H1 (cell line): ENCODE results near the gene CAPN10. TPM values are rescaled to one million over a fixed set of nuclear protein-coding genes. Genes with fewer than 3 reads are reported as not detected.

ENCODE experiments used
- CTCF ChIA-PET: fragments of 300-600 bp; sonication (Branson Sonifier 250); formaldehyde crosslinking; loops from one replicate; lab custom pipeline; 2021; ENCODE audit not compliant: partially characterized antibody; lab: Charles Lee
- POLR2A ChIA-PET: fragments of 300-600 bp; sonication (Branson Sonifier 250); formaldehyde crosslinking; loops from one replicate; lab custom pipeline; 2021; ENCODE audit warnings: inconsistent platforms; ENCODE audit not compliant: partially characterized antibody; lab: Charles Lee
- DNase-seq, 2 experiments: peaks; one replicate each; pipeline versions ENCODE4 v3.0.0 to v3.0.0-alpha.2; 2010 to 2022; ENCODE audit warnings: low spot score in 2 of 2, low read depth in 1 of 2, mixed read lengths in 1 of 2
- FAIRE-seq: peaks from 2 replicates; lab custom pipeline; 2011; peaks lifted over from hg19 to GRCh38; lab: Jason Lieb, UNC
- H2AFZ ChIP-seq: 2 replicates; pipeline ENCODE4 v1.8.1; 2012; ENCODE audit warnings: low read length, inconsistent platforms
- H2AK5ac ChIP-seq: 2 replicates; pipeline ENCODE4 v1.6.1; 2013; ENCODE audit warnings: low read depth, low read length
- H2BK120ac ChIP-seq: replicated peaks from 2 replicates; pipeline ENCODE3; 2013; ENCODE audit warnings: low read depth, low read length, inconsistent platforms
- H2BK12ac ChIP-seq: 2 replicates; pipeline ENCODE4 v1.6.1; 2013; ENCODE audit warnings: low read depth, low read length
- H2BK15ac ChIP-seq: 2 replicates; pipeline ENCODE4 v1.6.1; 2013; ENCODE audit warnings: low read length
- H2BK20ac ChIP-seq: 2 replicates; pipeline ENCODE4 v1.6.1; 2013; ENCODE audit warnings: low read length
- H2BK5ac ChIP-seq: 2 replicates; pipeline ENCODE4 v1.6.1; 2013; ENCODE audit warnings: low read depth, low read length
- H3K14ac ChIP-seq: 2 replicates; pipeline ENCODE4 v1.6.1; 2013; ENCODE audit warnings: inconsistent platforms; ENCODE audit not compliant: insufficient read length
- H3K18ac ChIP-seq: 2 replicates; pipeline ENCODE4 v1.6.1; 2013; ENCODE audit warnings: low read length; ENCODE audit errors: extremely low read depth
- H3K23ac ChIP-seq: 2 replicates; pipeline ENCODE4 v1.6.1; 2013; ENCODE audit warnings: inconsistent platforms; ENCODE audit not compliant: insufficient read length
- H3K23me2 ChIP-seq: 2 replicates; pipeline ENCODE4 v1.6.1; 2013; ENCODE audit warnings: low read depth, low read length
- H3K27ac ChIP-seq: 2 replicates; pipeline ENCODE4 v1.6.1; 2011; ENCODE audit warnings: low read depth, low read length, inconsistent platforms
- H3K27me3 ChIP-seq, 4 experiments: replicated peaks in 1 of 4; 1 replicate in 1 of 4; 2 replicates in 3 of 4; pipeline versions ENCODE4 v1.6.1 to v1.8.1; 2011 to 2013; ENCODE audit warnings: low read length in 3 of 4, mild to moderate bottlenecking in 3 of 4, inconsistent platforms in 2 of 4, mixed read lengths in 2 of 4, moderate library complexity in 1 of 4; ENCODE audit not compliant: control insufficient read depth in 3 of 4, insufficient read depth in 3 of 4; ENCODE audit errors: extremely low read depth in 1 of 4
- H3K36me3 ChIP-seq, 4 experiments: 2 replicates each; pipeline versions ENCODE4 v1.6.1 to v1.8.1; 2011 to 2013; ENCODE audit warnings: mild to moderate bottlenecking in 4 of 4, low read length in 3 of 4, moderate library complexity in 2 of 4, control low read depth in 1 of 4, inconsistent platforms in 1 of 4; ENCODE audit not compliant: insufficient read depth in 4 of 4, control insufficient read depth in 2 of 4
- H3K4ac ChIP-seq: replicated peaks from 2 replicates; pipeline ENCODE3; 2013; ENCODE audit warnings: low read length, low read depth, mixed read lengths, inconsistent platforms; ENCODE audit not compliant: insufficient read length
- H3K4me1 ChIP-seq, 4 experiments: replicated peaks in 1 of 4; 1 replicate in 1 of 4; 2 replicates in 3 of 4; pipeline versions ENCODE4 v1.6.1 to v1.8.1; 2011 to 2013; ENCODE audit warnings: low read length in 3 of 4, inconsistent platforms in 2 of 4, mixed read lengths in 1 of 4; ENCODE audit not compliant: insufficient read depth in 4 of 4, control insufficient read depth in 3 of 4
- H3K4me2 ChIP-seq, 2 experiments: 2 replicates each; pipeline versions ENCODE4 v1.6.1 to v1.8.1; 2011 to 2013; ENCODE audit warnings: low read depth in 2 of 2, low read length in 2 of 2, control low read depth in 1 of 2, inconsistent platforms in 1 of 2, mild to moderate bottlenecking in 1 of 2; ENCODE audit not compliant: insufficient read depth in 1 of 2
- H3K4me3 ChIP-seq, 4 experiments: fragments of 200-600, 300-600 bp in 1 of 4; sonication (generic), shearing (Covaris generic), sonication (Bioruptor Twin) in 1 of 4; 2 replicates each; pipeline versions ENCODE4 v1.5.1 to v1.8.1; 2011 to 2016; ENCODE audit warnings: low read length in 4 of 4, low read depth in 3 of 4, control low read depth in 2 of 4, inconsistent platforms in 2 of 4, mild to moderate bottlenecking in 2 of 4, mixed read lengths in 1 of 4, moderate library complexity in 1 of 4; ENCODE audit not compliant: insufficient read depth in 2 of 4; ENCODE audit errors: extremely low read depth in 1 of 4
- H3K56ac ChIP-seq: replicated peaks from 2 replicates; pipeline ENCODE3; 2013; ENCODE audit warnings: low read depth, mild to moderate bottlenecking, mixed read lengths, low read length, inconsistent platforms; ENCODE audit not compliant: insufficient read length
- H3K79me1 ChIP-seq: 2 replicates; pipeline ENCODE4 v1.6.1; 2013; ENCODE audit warnings: low read depth, low read length, control low read depth
- H3K79me2 ChIP-seq, 2 experiments: 2 replicates each; pipeline versions ENCODE4 v1.6.1 to v1.8.1; 2012 to 2013; ENCODE audit warnings: low read length in 2 of 2, mild to moderate bottlenecking in 2 of 2, inconsistent platforms in 1 of 2; ENCODE audit not compliant: insufficient read depth in 2 of 2, control insufficient read depth in 1 of 2
- H3K9ac ChIP-seq, 4 experiments: replicated peaks in 1 of 4; 1 replicate in 1 of 4; 2 replicates in 3 of 4; pipeline versions ENCODE4 v1.6.1 to v1.8.1; 2011 to 2013; ENCODE audit warnings: low read depth in 3 of 4, low read length in 3 of 4, control low read depth in 2 of 4, mild to moderate bottlenecking in 2 of 4, moderate library complexity in 2 of 4, inconsistent platforms in 1 of 4; ENCODE audit errors: extremely low read depth in 1 of 4
- H3K9me3 ChIP-seq, 2 experiments: 2 replicates each; pipeline versions ENCODE4 v1.6.1 to v1.8.1; 2012 to 2013; ENCODE audit warnings: mild to moderate bottlenecking in 2 of 2, moderate library complexity in 2 of 2, control low read depth in 1 of 2, inconsistent platforms in 1 of 2, low read depth in 1 of 2, low read length in 1 of 2, mixed read lengths in 1 of 2; ENCODE audit not compliant: insufficient read depth in 2 of 2
- H4K20me1 ChIP-seq, 2 experiments: replicated peaks in 1 of 2; 2 replicates each; pipeline versions ENCODE3 to v1.8.1; 2011 to 2013; ENCODE audit warnings: inconsistent platforms in 2 of 2, low read length in 2 of 2, mild to moderate bottlenecking in 1 of 2; ENCODE audit not compliant: insufficient read depth in 2 of 2, control insufficient read depth in 1 of 2
- H4K5ac ChIP-seq: 2 replicates; pipeline ENCODE4 v1.6.1; 2013; ENCODE audit warnings: low read length, low read depth, mixed read lengths, inconsistent platforms; ENCODE audit not compliant: insufficient read length
- H4K8ac ChIP-seq: 2 replicates; pipeline ENCODE4 v1.8.0; 2013; ENCODE audit warnings: mild to moderate bottlenecking, moderate library complexity, low read length, inconsistent platforms; ENCODE audit not compliant: insufficient read depth; ENCODE audit errors: extremely low read depth
- H4K91ac ChIP-seq: replicated peaks from 2 replicates; pipeline ENCODE3; 2013; ENCODE audit warnings: low read length, mixed read lengths, inconsistent platforms; ENCODE audit not compliant: insufficient read length
- BACH1 ChIP-seq: IDR thresholded peaks from 2 replicates; pipeline ENCODE4 v1.6.1; 2012; ENCODE audit warnings: low read length, improper control_type of control experiment
- CBX5 ChIP-seq: fragments of 300-800, 300-1000 bp; sonication (generic); IDR thresholded peaks from 2 replicates; pipeline ENCODE4 v1.7.1; 2016; ENCODE audit warnings: antibody characterized with exemption, low read length, low read depth
- CHD1 ChIP-seq: IDR thresholded peaks from 2 replicates; pipeline ENCODE4 v1.6.1; 2012; ENCODE audit warnings: low read depth, low read length, improper control_type of control experiment
- HDAC2 ChIP-seq, 2 experiments: fragments of 300-600 bp in 1 of 2; sonication (generic) in 1 of 2; IDR thresholded peaks; 2 replicates each; pipeline ENCODE4 v1.6.1; 2011 to 2012; ENCODE audit warnings: low read depth in 2 of 2, low read length in 2 of 2, mild to moderate bottlenecking in 2 of 2, moderate library complexity in 2 of 2, borderline replicate concordance in 1 of 2, inconsistent platforms in 1 of 2
- JUN ChIP-seq: IDR thresholded peaks from 2 replicates; pipeline ENCODE4 v1.6.1; 2011; ENCODE audit warnings: low read depth, mild to moderate bottlenecking, improper control_type of control experiment, low read length
- MAFK ChIP-seq: IDR thresholded peaks from 2 replicates; pipeline ENCODE4 v1.6.1; 2012; ENCODE audit warnings: low read depth, mild to moderate bottlenecking, improper control_type of control experiment, low read length
- POLR2AphosphoS5 ChIP-seq: IDR thresholded peaks from 2 replicates; pipeline ENCODE4 v1.6.1; 2011; ENCODE audit warnings: low read depth, low read length
- RXRA ChIP-seq: IDR thresholded peaks from 2 replicates; pipeline ENCODE4 v1.6.1; 2011; ENCODE audit warnings: low read depth, mild to moderate bottlenecking, low read length, moderate library complexity; ENCODE audit not compliant: insufficient read depth
- SIN3A ChIP-seq, 2 experiments: IDR thresholded peaks in 1 of 2; conservative IDR thresholded peaks in 1 of 2; 2 replicates each; pipeline ENCODE4 v1.6.1; 2011 to 2012; ENCODE audit warnings: low read length in 2 of 2, improper control_type of control experiment in 1 of 2, low read depth in 1 of 2, mild to moderate bottlenecking in 1 of 2
- SIRT6 ChIP-seq: IDR thresholded peaks from one replicate; pipeline ENCODE4 v1.7.1; 2012; ENCODE audit warnings: low read length, inconsistent platforms
- SP1 ChIP-seq: IDR thresholded peaks from 2 replicates; pipeline ENCODE4 v1.6.1; 2011; ENCODE audit warnings: low read depth, low read length
- SP4 ChIP-seq: IDR thresholded peaks from 2 replicates; pipeline ENCODE4 v1.6.1; 2012; ENCODE audit warnings: low read length, inconsistent platforms
- SRF ChIP-seq: IDR thresholded peaks from 2 replicates; pipeline ENCODE4 v1.6.1; 2011; ENCODE audit warnings: mild to moderate bottlenecking, low read depth, low read length, moderate library complexity
- TEAD4 ChIP-seq: IDR thresholded peaks from 2 replicates; pipeline ENCODE4 v1.6.1; 2012; ENCODE audit warnings: low read depth, low read length, inconsistent platforms, mixed read lengths
- YY1 ChIP-seq: IDR thresholded peaks from 2 replicates; pipeline ENCODE4 v1.6.1; 2011; ENCODE audit warnings: low read depth, mild to moderate bottlenecking, low read length
- WGBS, 2 experiments: shearing (Covaris generic) in 1 of 2; methylation state at CpG; one replicate each; pipeline versions ENCODE4 v1.1.6 to v1.1.7; 2013 to 2015; ENCODE audit warnings: low lambda C conversion rate in 2 of 2, mixed read lengths in 2 of 2, inconsistent platforms in 1 of 2, low coverage in 1 of 2, missing lambda C conversion rate in 1 of 2; ENCODE audit not compliant: insufficient replicate concordance in 2 of 2, insufficient coverage in 1 of 2, insufficient read length in 1 of 2; ENCODE audit errors: extremely low coverage in 1 of 2, missing lambda C conversion rate in 1 of 2; 5-methylcytosine and 5-hydroxymethylcytosine counted together
- polyA plus RNA-seq, 7 experiments: library from polyadenylated mRNA; depleted of rRNA in 3 of 7; stranded (reverse) in 5 of 7; unstranded in 2 of 7; fragments of >200 nt in 5 of 7; fragments of 200-250 nt in 2 of 7; gene quantifications; 1 replicate in 5 of 7; 2 replicates in 1 of 7; 4 replicates in 1 of 7; pipeline versions ENCODE4 v1.2.1 to v1.2.3, GENCODE V29; 2011 to 2013; ENCODE audit warnings: missing spikeins in 2 of 7, mixed read lengths in 2 of 7
- total RNA-seq: library from RNA; stranded (reverse); fragmentation: NEBNext Ultra II Directional; extraction: Animal tissue kit (Norgen Biotek cat#: 25700); gene quantifications from 2 replicates; pipeline ENCODE4 v1.2.1, GENCODE V29; 2021

CAPN10 gene
- total and polyA plus RNA-seq, 2 of the 8 experiments (the other 6 are each of a cell fraction or from before 2014, with no cell fraction given): 30.7 to 39.8 TPM

DNA sequence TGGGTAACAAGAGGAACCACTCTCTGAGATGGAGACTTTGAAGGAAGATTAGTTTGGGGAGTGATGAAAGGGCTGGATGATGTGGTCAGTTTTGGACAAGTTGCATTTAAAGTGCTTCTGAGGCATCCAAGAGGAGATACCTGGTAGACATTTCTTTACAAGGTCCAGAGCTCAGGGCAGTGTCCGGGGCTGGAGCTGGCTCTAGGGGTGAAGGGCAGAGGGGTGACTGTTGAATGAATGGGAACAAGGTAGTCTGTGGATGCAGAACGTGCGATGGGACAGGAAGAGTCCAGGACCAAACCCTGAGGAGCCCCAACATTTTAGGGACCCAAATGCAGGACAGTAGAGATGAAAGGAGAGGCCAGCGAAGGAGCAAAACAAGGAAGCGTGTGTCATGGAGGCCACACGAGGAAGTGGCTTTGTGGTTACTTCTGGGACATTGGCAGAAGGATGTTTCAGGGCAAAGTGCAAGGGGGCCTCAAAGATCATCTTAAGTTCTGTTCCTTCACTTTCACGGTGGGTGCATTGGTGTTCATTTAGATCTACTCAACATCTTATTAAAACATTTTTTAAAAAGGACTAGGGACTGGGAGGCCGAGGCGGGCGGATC lies 25.2 kb downstream of the CAPN10 start:
- DNase-seq (no peak), FAIRE-seq (no peak)
- Histone ChIP-seq H2BK20ac (no peak overlapping the region), H4K20me1 (no peaks in the 10 kb centered on the region), H4K91ac (no peak overlapping the region), H3K36me3 (no peaks in the 10 kb centered on the region), H3K27me3 (no peaks in the 10 kb centered on the region), H2BK12ac (no peak overlapping the region), H3K4me2 (no peak overlapping the region), H3K4me1 (no peaks in the 10 kb centered on the region), H3K27ac (no peak overlapping the region), H3K23me2 (peaks cover 9% of the 10 kb centered on the region; the same call in 1 of the 2 replicates), H4K8ac (no peak overlapping the region), H3K9ac (no peak overlapping the region), H3K23ac (no peak overlapping the region), H2AK5ac (no peak overlapping the region), H4K5ac (no peak overlapping the region), H3K9me3 (peaks cover 18 to 30% of the 10 kb centered on the region in 2 experiments), H3K4me3 (no peak overlapping the region), H3K56ac (no peak overlapping the region), H3K79me2 (no peaks in the 10 kb centered on the region), H2BK120ac (no peak overlapping the region), H2BK5ac (no peak overlapping the region), H3K4ac (no peak overlapping the region), H3K14ac (no peak overlapping the region), H3K79me1 (no peaks in the 10 kb centered on the region), H3K18ac (no peak overlapping the region), H2BK15ac (no peak overlapping the region), H2AFZ (no peak overlapping the region)
- CTCF ChIA-PET: interaction anchor here (0.7 to 0.8 kb wide), 2 partner anchors 9 to 11 kb away, joined by 3 to 4 read pairs; no protein-coding TSS in a partner anchor
- POLR2A ChIA-PET: no interaction called here
- 90% methylated on average over 10 of the region's 10 CpGs; no CpG with 5 or more reads in 1 of the 2 experiments for WGBS, 2 experiments
- TF ChIP-seq JUN (no peak), SRF (no peak), CBX5 (no peak), SIRT6 (no peak), HDAC2 (IDR thresholded peaks at IDR 0.05; ENCODE audit: borderline replicate concordance in 1 of 2, low read depth in 2 of 2, low read length in 2 of 2) (no peak), BACH1 (no peak), SP4 (no peak), SP1 (no peak), YY1 (no peak), POLR2AphosphoS5 (no peak), TEAD4 (no peak), MAFK (no peak), CHD1 (no peak), SIN3A (conservative IDR thresholded peaks at IDR 0.05 in 1 of 2, IDR thresholded peaks at IDR 0.05 in 1 of 2; ENCODE audit: low read depth in 1 of 2, low read length in 2 of 2) (no peak), RXRA (no peak)
